ENCODE data around the gene H2AZ2.

H2AZ2 gene

GRCh38 chr7:44880317-44881018 lies 32.6 kb upstream of the H2AZ2 start:
- TF ChIP-seq CTCF (IDR thresholded peaks at IDR 0.05), result no peak

- TF ChIP-seq CTCF (IDR thresholded peaks at IDR 0.05), result no peak
Measured at GRCh38 chr7:44876393-44876792, 28.5 kb upstream of the H2AZ2 start.

- no peak for TF ChIP-seq CTCF (IDR thresholded peaks at IDR 0.05)
Measured at GRCh38 chr7:44875241-44875640, 27.4 kb upstream of the H2AZ2 start.

GRCh38 chr7:44872787-44873186 lies 24.9 kb upstream of the H2AZ2 start:
- TF ChIP-seq CTCF (IDR thresholded peaks at IDR 0.05), result no peak

- TF ChIP-seq CTCF (IDR thresholded peaks at IDR 0.05), result no peak
Measured at GRCh38 chr7:44867073-44867995, 19.4 kb upstream of the H2AZ2 start.

- no peak for TF ChIP-seq CTCF (IDR thresholded peaks at IDR 0.05)
Measured at GRCh38 chr7:44858161-44858560, 10.3 kb upstream of the H2AZ2 start.

GRCh38 chr7:44854644-44855364 lies 6.9 kb upstream of the H2AZ2 start:
- no peak for TF ChIP-seq CTCF (IDR thresholded peaks at IDR 0.05)
